ENCODE measurements around the gene LRRC57.

The LRRC57 gene

DNA sequence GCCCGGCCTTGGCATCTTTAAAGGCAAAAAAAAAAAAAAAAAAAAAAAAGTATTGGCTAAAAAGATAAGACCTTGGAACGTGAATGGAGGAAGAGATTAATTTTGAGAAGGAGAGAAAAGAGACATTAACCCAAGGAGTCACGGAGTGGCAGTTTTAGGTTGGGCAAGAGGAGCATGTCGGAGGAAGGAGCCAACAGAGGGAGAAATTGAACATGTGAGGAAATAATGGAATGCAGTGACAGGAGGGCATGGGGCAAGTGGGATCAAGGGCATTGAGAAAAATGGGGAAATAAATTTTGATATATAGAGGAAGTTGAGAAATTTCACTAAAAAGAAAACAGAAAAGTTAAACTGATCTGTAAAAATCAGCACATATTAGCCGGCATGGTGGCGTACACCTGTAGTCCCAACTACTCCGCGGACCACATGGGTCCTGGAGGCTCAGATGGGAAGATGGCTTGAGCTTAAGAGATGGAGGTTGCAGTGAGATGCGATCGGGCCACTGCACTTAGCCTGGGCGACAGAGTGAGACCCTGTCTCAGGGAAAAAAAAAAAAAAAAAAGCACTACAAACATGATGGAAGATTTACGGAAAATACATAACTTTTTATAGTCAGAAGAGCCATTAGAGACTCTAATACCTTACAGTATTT, 1.3 kb upstream of the LRRC57 start:
- no peak for DNase-seq (ENCODE audit: low read depth, low spot score)

- DNase-seq (ENCODE audit: low read depth, low spot score): no peak
Observed at GRCh38 chr15:42549032-42549491, 469 bp upstream of the LRRC57 start.

DNA sequence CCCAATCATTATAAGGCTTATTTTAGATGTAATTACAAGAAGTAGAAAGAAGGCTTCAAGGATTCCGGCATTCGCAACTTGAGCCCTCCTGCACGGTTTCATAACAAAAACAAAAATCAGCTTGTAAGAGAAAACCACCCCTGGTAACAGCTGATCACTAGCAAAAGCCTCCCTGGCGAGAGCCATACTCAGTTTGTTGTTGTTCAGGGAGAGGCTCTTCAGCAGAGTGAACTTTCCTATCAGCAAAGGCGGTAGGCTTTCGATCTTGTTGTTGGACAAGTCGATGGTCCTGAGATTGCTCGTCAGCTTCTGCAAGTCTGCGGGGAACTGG, 710 bp downstream of the LRRC57 start:
- peak; percentile 17 for DNase-seq (ENCODE audit: low read depth, low spot score)

DNA sequence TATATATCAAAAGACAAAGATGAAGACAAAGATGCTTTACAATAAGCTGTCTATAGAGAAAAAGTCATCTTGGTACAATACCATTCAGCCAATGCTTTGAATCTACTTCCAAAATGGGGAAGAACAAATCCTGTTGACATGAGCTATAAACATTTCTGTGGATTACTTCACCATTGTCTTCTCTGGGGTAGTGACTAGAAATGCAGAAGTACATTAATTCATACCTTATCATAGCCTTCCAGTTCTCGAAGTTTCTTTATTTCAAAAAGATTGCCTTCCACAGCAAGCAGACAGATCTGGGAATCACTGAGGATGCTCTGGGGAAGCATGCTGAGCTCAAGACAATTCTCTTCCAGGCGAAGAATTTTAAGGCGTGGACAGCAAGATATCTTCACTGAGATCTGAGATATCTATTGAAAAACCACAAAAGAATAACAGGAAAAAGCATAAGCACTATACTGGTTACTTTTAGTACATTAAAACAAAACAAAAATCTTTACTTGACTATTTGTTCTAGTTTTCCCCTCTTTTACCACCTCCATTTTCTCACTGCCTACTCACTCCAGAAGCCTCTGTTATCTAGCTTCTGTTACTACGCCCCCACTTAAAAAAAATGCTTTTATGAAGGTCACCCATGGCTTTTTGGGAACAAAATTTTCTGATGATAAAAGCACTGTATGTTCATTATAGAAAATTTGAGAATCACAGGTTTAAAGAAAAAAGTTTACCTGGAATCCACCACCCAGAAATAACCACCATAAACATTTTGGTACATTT, 3.6 kb downstream of the LRRC57 start:
- no peak for DNase-seq (ENCODE audit: low read depth, low spot score)

- no peak for DNase-seq (ENCODE audit: low read depth, low spot score)
Observed at GRCh38 chr15:42533246-42533645, 15.3 kb downstream of the LRRC57 start.

- DNase-seq (ENCODE audit: low read depth, low spot score): no peak
Observed at GRCh38 chr15:42528970-42529369, 19.6 kb downstream of the LRRC57 start.

GRCh38 chr15:42523331-42523730, 25.3 kb downstream of the LRRC57 start:
- no peak for DNase-seq (ENCODE audit: low read depth, low spot score)

DNA sequence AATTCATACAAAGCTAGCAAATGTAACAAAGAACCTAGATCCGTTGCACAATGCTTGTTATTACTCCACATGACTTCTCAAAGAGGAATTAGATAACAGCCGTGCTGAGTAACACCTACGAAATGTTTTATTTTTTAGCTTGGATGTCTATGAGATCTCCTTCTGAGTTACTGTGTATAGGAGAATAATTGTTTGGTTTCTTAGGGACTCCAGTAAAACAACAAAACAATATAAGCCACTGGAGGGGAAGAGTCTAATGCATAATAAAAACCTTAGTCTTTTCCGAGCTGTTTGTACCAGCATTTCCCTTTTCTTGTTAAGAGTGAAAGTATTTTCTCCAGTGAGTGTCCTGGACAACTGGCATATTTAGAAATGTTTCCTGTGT, 37.6 kb downstream of the LRRC57 start:
- no peak for DNase-seq (ENCODE audit: low read depth, low spot score)

- no peak for DNase-seq (ENCODE audit: low read depth, low spot score)
Observed at GRCh38 chr15:42510258-42511006, 38.2 kb downstream of the LRRC57 start.

GRCh38 chr15:42508263-42508690, 40.3 kb downstream of the LRRC57 start:
- DNase-seq (ENCODE audit: low read depth, low spot score): no peak

DNA sequence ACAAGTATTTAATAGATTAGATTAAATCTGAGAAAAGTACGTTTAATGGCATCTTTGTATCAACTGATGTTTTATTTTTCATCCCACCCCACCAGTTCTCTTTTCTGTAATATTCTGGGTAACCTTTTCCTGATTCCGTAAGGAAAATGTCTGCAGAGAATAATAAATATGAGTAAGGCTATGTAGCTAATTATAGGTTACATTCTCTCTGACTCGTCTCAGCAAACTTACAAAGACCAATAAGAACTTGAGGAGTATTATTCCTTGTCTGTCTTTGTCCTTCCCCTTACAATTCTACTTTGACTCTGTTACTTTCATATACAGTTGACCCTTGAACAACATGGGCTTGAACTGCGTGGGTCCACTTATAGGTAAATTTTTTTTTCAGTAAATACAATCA, 41.1 kb downstream of the LRRC57 start:
- no peak for DNase-seq (ENCODE audit: low read depth, low spot score)

DNA sequence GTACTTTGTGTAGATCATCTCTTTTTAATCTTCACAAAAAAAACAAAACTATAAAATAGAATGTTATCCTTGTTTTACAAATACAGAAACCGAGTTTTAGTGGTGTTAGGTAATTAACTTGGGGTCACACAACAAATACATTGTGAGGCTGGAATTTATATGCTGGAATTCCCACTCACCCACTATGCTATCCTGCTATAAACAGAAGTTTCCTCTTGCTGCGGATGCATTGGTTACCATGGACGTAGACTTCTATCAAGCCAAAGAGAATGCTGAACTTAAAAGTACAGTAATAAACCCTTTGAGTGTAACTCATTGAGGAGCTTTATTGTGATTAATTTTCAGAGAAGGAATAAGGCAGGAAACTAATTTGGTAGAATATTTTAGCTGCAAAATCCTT, 44.0 kb downstream of the LRRC57 start:
- no peak for DNase-seq (ENCODE audit: low read depth, low spot score)

DNA sequence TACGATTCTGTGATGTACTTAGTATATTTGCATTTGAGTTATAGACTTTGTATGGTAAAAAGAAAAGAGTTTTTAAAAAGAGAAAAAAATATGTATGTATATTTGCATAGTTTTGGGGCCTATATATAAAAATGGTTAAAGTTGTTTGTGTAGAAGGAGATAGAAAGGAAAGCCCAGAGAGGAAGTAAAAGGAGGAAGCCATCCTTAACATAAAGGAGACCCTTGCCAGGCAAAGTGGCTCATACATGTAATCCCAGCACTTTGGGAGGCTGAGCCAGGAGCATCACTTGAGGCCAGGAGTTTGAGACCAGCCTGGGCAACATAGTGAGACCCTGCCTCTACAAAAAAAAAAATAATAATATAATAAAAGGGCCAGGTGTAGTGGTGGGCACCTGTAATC, 44.8 kb downstream of the LRRC57 start:
- DNase-seq (ENCODE audit: low read depth, low spot score): no peak

DNA sequence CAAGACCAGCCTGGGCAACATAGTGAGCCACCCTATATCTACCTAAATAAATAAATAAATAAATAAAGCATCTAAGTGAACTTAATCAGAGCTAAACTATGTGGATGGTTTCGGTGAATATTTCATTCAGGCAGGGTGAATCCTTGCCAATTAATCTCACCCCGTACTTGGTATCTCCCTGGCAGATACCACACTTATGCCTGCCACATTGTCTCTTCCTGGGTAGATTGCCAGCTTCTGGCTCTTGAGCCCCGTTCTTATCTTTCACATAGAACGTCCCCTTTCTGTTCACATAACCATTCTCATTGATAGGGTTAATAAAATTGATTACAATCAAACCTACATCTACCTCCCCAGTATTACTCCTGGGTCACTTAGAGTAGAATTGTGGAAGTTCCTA, 46.1 kb downstream of the LRRC57 start:
- no peak for DNase-seq (ENCODE audit: low read depth, low spot score)

GRCh38 chr15:42499858-42500609, 48.6 kb downstream of the LRRC57 start:
- no peak for DNase-seq (ENCODE audit: low read depth, low spot score)

GRCh38 chr15:42498212-42499068, 50.2 kb downstream of the LRRC57 start:
- DNase-seq (ENCODE audit: low read depth, low spot score): no peak

GRCh38 chr15:42495361-42496212, 53.0 kb downstream of the LRRC57 start, which contains the start of gene SNAP23:
TSS of gene SNAP23 (plus strand) at chr15:42495634. CDS start at chr15:42511847, 16,213 bp downstream.
- DNase-seq (ENCODE audit: low read depth, low spot score): peak; percentile 75

DNA sequence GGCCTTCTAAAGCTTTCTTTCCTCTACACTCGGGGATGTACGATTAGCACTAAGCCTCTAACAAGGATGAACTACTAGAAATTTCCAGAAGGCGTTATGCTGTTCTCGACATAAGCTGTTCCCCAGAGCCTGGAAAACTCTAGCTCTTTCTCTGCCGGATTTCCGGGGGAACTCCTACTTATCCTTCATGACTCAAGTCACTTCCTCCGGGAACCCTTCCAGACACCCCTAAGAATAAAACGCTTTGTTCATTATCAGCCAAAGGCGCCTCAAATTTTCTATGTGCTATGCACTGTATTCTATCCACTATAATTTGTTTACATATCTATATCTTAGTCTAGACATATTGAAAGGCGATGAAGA, 53.6 kb downstream of the LRRC57 start:
- no peak for DNase-seq (ENCODE audit: low read depth, low spot score)

DNA sequence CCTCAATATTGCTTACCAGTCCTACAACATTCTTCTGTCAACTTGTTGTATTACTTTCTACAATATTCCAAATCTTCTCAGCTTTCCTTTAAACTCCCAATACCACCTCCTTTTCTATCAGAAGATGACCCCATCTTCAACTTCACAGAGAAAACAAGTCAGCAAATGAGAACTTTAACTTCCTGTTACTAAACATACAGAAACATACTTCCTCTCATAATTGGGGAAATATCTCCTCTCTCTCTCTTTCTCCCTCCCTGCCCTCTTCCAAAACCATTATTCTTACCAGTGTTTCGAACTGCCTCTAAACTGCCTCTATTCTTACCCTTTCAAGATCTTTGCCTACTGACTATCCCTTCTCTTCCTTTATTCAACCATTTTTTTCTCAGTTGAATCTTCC, 54.9 kb downstream of the LRRC57 start:
- DNase-seq (ENCODE audit: low read depth, low spot score): no peak
